HG02571 (cell line): ENCODE measurements around the gene SMAGP.
"Not testable (repeated sequence)": the region's sequence is repeated elsewhere in the genome, so short reads cannot be mapped to it uniquely, and the experiment has no call there.

Source experiments
- ATAC-seq: cut with Tn5 transposase; IDR thresholded peaks from one replicate; pipeline ENCODE4 v1.9.1; 2021; ENCODE audit warnings: mild to moderate bottlenecking, moderate library complexity; ENCODE audit not compliant: unreplicated experiment

SMAGP gene

GRCh38 chr12:51227112-51227511 is 43.1 kb downstream of the SMAGP start:
- ATAC-seq: not testable (repeated sequence)

GRCh38 chr12:51225771-51226170 is 44.4 kb downstream of the SMAGP start:
- no peak for ATAC-seq

GRCh38 chr12:51225234-51225633 is 45.0 kb downstream of the SMAGP start:
- no peak for ATAC-seq

GRCh38 chr12:51224625-51225024 is 45.6 kb downstream of the SMAGP start:
- no peak for ATAC-seq

- ATAC-seq: no peak
These were observed 47.8 kb downstream of the SMAGP start for GRCh38 chr12:51222461-51222860.

- not testable (repeated sequence) for ATAC-seq
These were observed 50.4 kb downstream of the SMAGP start for GRCh38 chr12:51219857-51220256.

- ATAC-seq: no peak
These were observed 50.9 kb downstream of the SMAGP start for GRCh38 chr12:51219322-51219721.

GRCh38 chr12:51218607-51219161 is 51.5 kb downstream of the SMAGP start:
- ATAC-seq: no peak

GRCh38 chr12:51217968-51218606 is 52.1 kb downstream of the SMAGP start, which contains the start of gene POU6F1:
Gene POU6F1, minus strand, starts transcription at chr12:51218062. Its CDS starts 11,226 bp downstream, at chr12:51206836.
- ATAC-seq: peak; percentile 61

- peak; percentile 40 for ATAC-seq
These were observed 52.9 kb downstream of the SMAGP start for GRCh38 chr12:51217133-51217967.

GRCh38 chr12:51216642-51217041 is 53.6 kb downstream of the SMAGP start:
- ATAC-seq: no peak

- no peak for ATAC-seq
These were observed 55.3 kb downstream of the SMAGP start for GRCh38 chr12:51214895-51215294.

GRCh38 chr12:51210690-51211395 is 59.4 kb downstream of the SMAGP start:
- no peak for ATAC-seq

- no peak for ATAC-seq
These were observed 61.0 kb downstream of the SMAGP start for GRCh38 chr12:51209259-51209658.

GRCh38 chr12:51208016-51208660 is 62.1 kb downstream of the SMAGP start:
- ATAC-seq: no peak

GRCh38 chr12:51205350-51205749 is 64.9 kb downstream of the SMAGP start:
- no peak for ATAC-seq

- ATAC-seq: no peak
These were observed 67.5 kb downstream of the SMAGP start for GRCh38 chr12:51202718-51203117.

- ATAC-seq: no peak
These were observed 69.4 kb downstream of the SMAGP start for GRCh38 chr12:51200806-51201205.

GRCh38 chr12:51200156-51200555 is 70.1 kb downstream of the SMAGP start:
- no peak for ATAC-seq

- ATAC-seq: no peak
These were observed 70.8 kb downstream of the SMAGP start for GRCh38 chr12:51199366-51199945.
